ENCODE measurements around the gene BOLA3. TPM values are rescaled to one million over a fixed set of nuclear protein-coding genes. Genes with fewer than 3 reads are reported as not detected.

Gene BOLA3
- total and polyA plus RNA-seq, 2 donors (not counting 1 experiment from before 2014, with no cell fraction given), result 6.5 to 8.5 TPM

DNA sequence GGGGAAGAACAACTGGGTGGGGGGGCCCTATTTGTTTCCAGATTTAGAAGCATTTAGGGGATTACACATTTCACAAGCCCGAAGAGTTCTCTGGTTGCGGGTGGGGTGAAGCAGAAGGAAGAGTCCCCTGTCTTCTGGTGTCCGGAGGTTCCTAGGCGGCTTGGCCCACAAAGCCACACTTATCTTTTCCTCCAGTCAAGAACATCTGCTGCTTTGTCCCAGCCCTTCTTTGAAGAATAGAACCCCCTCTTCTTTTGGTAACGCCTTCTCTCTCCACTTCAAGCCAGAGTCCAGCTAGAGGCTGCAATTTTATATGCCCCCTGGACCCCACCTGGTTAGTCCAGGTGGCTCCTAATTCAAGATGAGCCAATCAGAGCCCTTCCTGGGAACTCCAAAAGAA is 15.8 kb downstream of the BOLA3 start:
- CTCF ChIA-PET, result no interaction called here
- no peak overlapping the region for H2AFZ ChIP-seq (ENCODE audit: insufficient read depth, low read depth, low read length, poor library complexity, severe bottlenecking)
- ATAC-seq (ENCODE audit: low read depth) (no peak), DNase-seq (no peak)
- intact Hi-C loops (cut with micrococcal nuclease), result no loop called here
- Mint-ChIP-seq H3K4me1 (no peaks in the 10 kb centered on the region), H3K4me3 (no peak overlapping the region), H3K27me3 (no peaks in the 10 kb centered on the region), H3K9me3 (ENCODE audit: insufficient read depth) (no peaks in the 10 kb centered on the region), H3K27ac (no peak overlapping the region)
- TF ChIP-seq EZH2 (IDR thresholded peaks at IDR 0.05; ENCODE audit: borderline replicate concordance, insufficient read depth, low read depth, low read length, poor library complexity, severe bottlenecking), result no peak
- TF ChIP-seq, protein P1, sequence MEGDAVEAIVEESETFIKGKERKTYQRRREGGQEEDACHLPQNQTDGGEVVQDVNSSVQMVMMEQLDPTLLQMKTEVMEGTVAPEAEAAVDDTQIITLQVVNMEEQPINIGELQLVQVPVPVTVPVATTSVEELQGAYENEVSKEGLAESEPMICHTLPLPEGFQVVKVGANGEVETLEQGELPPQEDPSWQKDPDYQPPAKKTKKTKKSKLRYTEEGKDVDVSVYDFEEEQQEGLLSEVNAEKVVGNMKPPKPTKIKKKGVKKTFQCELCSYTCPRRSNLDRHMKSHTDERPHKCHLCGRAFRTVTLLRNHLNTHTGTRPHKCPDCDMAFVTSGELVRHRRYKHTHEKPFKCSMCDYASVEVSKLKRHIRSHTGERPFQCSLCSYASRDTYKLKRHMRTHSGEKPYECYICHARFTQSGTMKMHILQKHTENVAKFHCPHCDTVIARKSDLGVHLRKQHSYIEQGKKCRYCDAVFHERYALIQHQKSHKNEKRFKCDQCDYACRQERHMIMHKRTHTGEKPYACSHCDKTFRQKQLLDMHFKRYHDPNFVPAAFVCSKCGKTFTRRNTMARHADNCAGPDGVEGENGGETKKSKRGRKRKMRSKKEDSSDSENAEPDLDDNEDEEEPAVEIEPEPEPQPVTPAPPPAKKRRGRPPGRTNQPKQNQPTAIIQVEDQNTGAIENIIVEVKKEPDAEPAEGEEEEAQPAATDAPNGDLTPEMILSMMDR (IDR thresholded peaks at IDR 0.05), result no peak
- H3K4me3 ChIP-seq (ENCODE audit: control extremely low read depth in 1 of 5, extremely low read depth in 1 of 5, insufficient read depth in 1 of 5, low read depth in 2 of 5, low read length in 4 of 5), result no peak overlapping the region
- POLR2A ChIA-PET, result no interaction called here
- no peak overlapping the region for H3K9ac ChIP-seq (ENCODE audit: low read length)
- WGBS (ENCODE audit: insufficient coverage), result 89% methylated on average over 4 of the region's 5 CpGs
- H3K9me3 ChIP-seq (ENCODE audit: control extremely low read depth in 1 of 3, control insufficient read depth in 2 of 3, insufficient read depth in 1 of 3, low read length in 2 of 3), result peaks cover 0 to 4% (median 0%) of the 10 kb centered on the region in 3 donors
- no peaks in the 10 kb centered on the region for H4K20me1 ChIP-seq (ENCODE audit: control insufficient read depth, insufficient read depth, low read length, poor library complexity, severe bottlenecking)
- no peaks in the 10 kb centered on the region for H3K4me1 ChIP-seq (ENCODE audit: control insufficient read depth in 2 of 2, insufficient read depth in 2 of 2, low read length in 2 of 2)
- H3K79me2 ChIP-seq (ENCODE audit: control insufficient read depth, insufficient read depth, low read length), result no peaks in the 10 kb centered on the region
- no peak overlapping the region for H3K4me2 ChIP-seq (replicated peaks; ENCODE audit: low read depth, low read length, poor library complexity, severe bottlenecking)
- H3K27ac ChIP-seq (ENCODE audit: low read length in 2 of 2), result no peak overlapping the region
- peaks cover 3 to 9% of the 10 kb centered on the region in 2 experiments for H3K36me3 ChIP-seq (replicated peaks in 1 of 2; ENCODE audit: control extremely low read depth in 1 of 2, control insufficient read depth in 1 of 2, extremely low read depth in 1 of 2, insufficient read depth in 2 of 2, low read length in 1 of 2)
- peaks cover 0 to 12% (median 0%) of the 10 kb centered on the region in 4 experiments for H3K27me3 ChIP-seq (replicated peaks in 1 of 4; ENCODE audit: control extremely low read depth in 1 of 4, control insufficient read depth in 3 of 4, insufficient read depth in 4 of 4, low read length in 3 of 4)

DNA sequence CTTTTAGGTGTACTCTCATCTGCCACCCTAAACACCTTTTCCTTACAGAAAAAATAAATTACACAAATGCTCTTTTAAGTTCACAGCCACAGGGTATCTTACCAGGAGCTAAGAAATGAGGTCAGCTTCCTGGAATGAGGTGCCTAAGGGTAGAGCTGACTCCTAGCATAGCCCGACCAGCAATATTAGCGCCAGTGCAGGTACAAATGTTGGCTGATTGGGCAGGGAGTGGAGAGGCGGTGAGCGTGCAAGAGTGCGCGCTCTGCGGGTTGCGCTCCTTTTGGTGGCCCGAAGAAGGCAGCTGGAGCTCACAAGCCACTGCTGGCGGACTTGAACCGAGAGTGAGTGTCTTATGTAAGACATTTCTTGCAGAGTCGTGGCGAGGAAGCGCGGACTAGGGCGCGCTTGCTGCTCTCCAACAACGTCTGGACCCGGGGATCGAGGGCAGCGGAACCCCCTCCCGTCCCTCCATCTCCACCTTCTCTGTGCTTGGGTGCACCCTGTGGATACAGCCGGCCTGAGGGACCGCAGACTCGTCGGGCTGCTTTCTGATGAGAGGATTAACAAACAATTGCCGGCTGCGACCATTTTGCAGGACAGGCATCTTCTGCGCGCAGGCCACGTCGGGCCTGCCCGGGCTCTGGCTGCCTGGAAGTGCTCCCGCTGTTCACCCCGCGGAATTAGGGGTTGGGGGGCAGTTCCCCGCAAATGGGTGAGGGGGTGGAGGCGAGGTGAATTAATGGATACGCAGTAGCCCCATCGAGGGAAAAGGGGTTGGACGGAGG is 17.3 kb downstream of the BOLA3 start:
- no peaks in the 10 kb centered on the region for H3K9me3 Mint-ChIP-seq (ENCODE audit: insufficient read depth)
- peaks cover 0 to 12% (median 0%) of the 10 kb centered on the region in 4 experiments for H3K27me3 ChIP-seq (replicated peaks in 1 of 4; ENCODE audit: control extremely low read depth in 1 of 4, control insufficient read depth in 3 of 4, insufficient read depth in 4 of 4, low read length in 3 of 4)
- 56% methylated on average over 40 of the region's 41 CpGs for WGBS (ENCODE audit: insufficient coverage)
- H3K4me1 ChIP-seq (ENCODE audit: control insufficient read depth in 2 of 2, insufficient read depth in 2 of 2, low read length in 2 of 2), result no peaks in the 10 kb centered on the region
- intact Hi-C loops (cut with micrococcal nuclease), result no loop called here
- no peak overlapping the region for H3K27ac Mint-ChIP-seq
- no peaks in the 10 kb centered on the region for H3K27me3 Mint-ChIP-seq
- DNase-seq (no peak), ATAC-seq (ENCODE audit: low read depth) (no peak)
- H3K36me3 ChIP-seq (replicated peaks in 1 of 2; ENCODE audit: control extremely low read depth in 1 of 2, control insufficient read depth in 1 of 2, extremely low read depth in 1 of 2, insufficient read depth in 2 of 2, low read length in 1 of 2), result peaks cover 3 to 9% of the 10 kb centered on the region in 2 experiments
- POLR2A ChIA-PET, result no interaction called here
- no peak overlapping the region for H3K4me2 ChIP-seq (replicated peaks; ENCODE audit: low read depth, low read length, poor library complexity, severe bottlenecking)
- no peaks in the 10 kb centered on the region for H3K4me1 Mint-ChIP-seq
- no peak overlapping the region for H3K4me3 ChIP-seq (ENCODE audit: control extremely low read depth in 1 of 5, extremely low read depth in 1 of 5, insufficient read depth in 1 of 5, low read depth in 2 of 5, low read length in 4 of 5)
- no peak for TF ChIP-seq EZH2 (IDR thresholded peaks at IDR 0.05; ENCODE audit: borderline replicate concordance, insufficient read depth, low read depth, low read length, poor library complexity, severe bottlenecking)
- TF ChIP-seq, protein P1 (IDR thresholded peaks at IDR 0.05), result no peak
- H3K27ac ChIP-seq (ENCODE audit: low read length in 2 of 2), result no peak overlapping the region
- H2AFZ ChIP-seq (ENCODE audit: insufficient read depth, low read depth, low read length, poor library complexity, severe bottlenecking), result no peak overlapping the region
- H3K4me3 Mint-ChIP-seq, result no peak overlapping the region
- CTCF ChIA-PET, result no interaction called here
- H3K79me2 ChIP-seq (ENCODE audit: control insufficient read depth, insufficient read depth, low read length), result no peaks in the 10 kb centered on the region
- H3K9ac ChIP-seq (ENCODE audit: low read length), result no peak overlapping the region
- H3K9me3 ChIP-seq (ENCODE audit: control extremely low read depth in 1 of 3, control insufficient read depth in 2 of 3, insufficient read depth in 1 of 3, low read length in 2 of 3), result peaks cover 0 to 4% (median 0%) of the 10 kb centered on the region in 3 donors
- H4K20me1 ChIP-seq (ENCODE audit: control insufficient read depth, insufficient read depth, low read length, poor library complexity, severe bottlenecking), result no peaks in the 10 kb centered on the region
